Tibial nerve (tissue), 4 donors: ENCODE measurements around the gene MARK4.

Experiments
- EP300 ChIP-seq, 2 donors: sonication (generic); formaldehyde crosslinking; IDR thresholded peaks; one replicate each; pipeline ENCODE4 v1.6.1; 2017; ENCODE audit warnings: antibody characterized with exemption in 2 of 2, mild to moderate bottlenecking in 1 of 2
- TF ChIP-seq, protein P1 (sequence below), 5 experiments: fragments of 200-600 bp in 3 of 5; fragments of 450-650 bp in 2 of 5; sonication (generic) in 3 of 5; IDR thresholded peaks; one replicate each; pipeline ENCODE4 v1.5.1; 2016 to 2019; ENCODE audit warnings: antibody characterized with exemption in 5 of 5, mild to moderate bottlenecking in 3 of 5, moderate library complexity in 2 of 5

DNA sequence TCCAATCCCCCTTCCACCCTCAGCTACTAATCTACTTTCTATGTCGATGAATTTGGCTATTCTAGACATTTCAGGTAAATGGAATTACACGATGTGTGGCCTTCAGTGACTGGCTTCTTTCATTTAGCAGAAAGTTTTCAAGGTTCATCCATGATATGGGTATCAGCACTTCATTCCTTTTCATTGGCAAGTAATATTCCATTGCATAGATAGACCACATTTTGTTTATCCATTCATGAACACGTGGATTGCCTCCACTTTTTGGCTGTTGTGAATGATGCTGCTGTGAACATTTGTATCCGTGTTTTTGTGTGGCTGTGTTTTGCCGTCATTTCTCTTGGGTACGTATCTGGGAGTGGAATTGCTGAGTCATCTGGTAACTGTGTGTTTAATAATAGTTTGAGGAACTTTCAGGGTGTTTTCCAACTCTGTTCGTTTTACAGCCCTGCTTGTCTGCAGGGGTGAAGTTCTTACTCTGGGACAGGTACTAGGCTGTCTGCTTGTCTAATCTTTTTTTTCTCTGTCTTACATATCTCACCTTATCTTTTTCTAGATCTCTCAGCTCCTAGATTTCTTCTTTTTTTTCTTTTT is 32.5 kb downstream of the MARK4 start:
- TF ChIP-seq, protein P1, sequence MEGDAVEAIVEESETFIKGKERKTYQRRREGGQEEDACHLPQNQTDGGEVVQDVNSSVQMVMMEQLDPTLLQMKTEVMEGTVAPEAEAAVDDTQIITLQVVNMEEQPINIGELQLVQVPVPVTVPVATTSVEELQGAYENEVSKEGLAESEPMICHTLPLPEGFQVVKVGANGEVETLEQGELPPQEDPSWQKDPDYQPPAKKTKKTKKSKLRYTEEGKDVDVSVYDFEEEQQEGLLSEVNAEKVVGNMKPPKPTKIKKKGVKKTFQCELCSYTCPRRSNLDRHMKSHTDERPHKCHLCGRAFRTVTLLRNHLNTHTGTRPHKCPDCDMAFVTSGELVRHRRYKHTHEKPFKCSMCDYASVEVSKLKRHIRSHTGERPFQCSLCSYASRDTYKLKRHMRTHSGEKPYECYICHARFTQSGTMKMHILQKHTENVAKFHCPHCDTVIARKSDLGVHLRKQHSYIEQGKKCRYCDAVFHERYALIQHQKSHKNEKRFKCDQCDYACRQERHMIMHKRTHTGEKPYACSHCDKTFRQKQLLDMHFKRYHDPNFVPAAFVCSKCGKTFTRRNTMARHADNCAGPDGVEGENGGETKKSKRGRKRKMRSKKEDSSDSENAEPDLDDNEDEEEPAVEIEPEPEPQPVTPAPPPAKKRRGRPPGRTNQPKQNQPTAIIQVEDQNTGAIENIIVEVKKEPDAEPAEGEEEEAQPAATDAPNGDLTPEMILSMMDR (IDR thresholded peaks at IDR 0.05): no peak
- TF ChIP-seq EP300 (IDR thresholded peaks at IDR 0.05): no peak
